H1 (cell line): ENCODE data around the gene UBE2G2. TPM values are rescaled to one million over a fixed set of nuclear protein-coding genes. Genes with fewer than 3 reads are reported as not detected.

ENCODE experiments used
- ATF2 ChIP-seq: IDR thresholded peaks from 2 replicates; pipeline ENCODE4 v1.6.1; 2012; ENCODE audit warnings: low read length, inconsistent platforms
- BRCA1 ChIP-seq: IDR thresholded peaks from 2 replicates; pipeline ENCODE4 v1.6.1; 2012; ENCODE audit warnings: low read depth, low read length, improper control_type of control experiment
- RAD21 ChIP-seq, 2 experiments: IDR thresholded peaks in 1 of 2; conservative IDR thresholded peaks in 1 of 2; 2 replicates each; pipeline ENCODE4 v1.6.1; 2011; ENCODE audit warnings: low read depth in 2 of 2, low read length in 2 of 2, improper control_type of control experiment in 1 of 2, inconsistent platforms in 1 of 2, mild to moderate bottlenecking in 1 of 2, moderate library complexity in 1 of 2
- polyA plus RNA-seq, 7 experiments: library from polyadenylated mRNA; depleted of rRNA in 3 of 7; stranded (reverse) in 5 of 7; unstranded in 2 of 7; fragments of >200 nt in 5 of 7; fragments of 200-250 nt in 2 of 7; gene quantifications; 1 replicate in 5 of 7; 2 replicates in 1 of 7; 4 replicates in 1 of 7; pipeline versions ENCODE4 v1.2.1 to v1.2.3, GENCODE V29; 2011 to 2013; ENCODE audit warnings: missing spikeins in 2 of 7, mixed read lengths in 2 of 7
- total RNA-seq: library from RNA; stranded (reverse); fragmentation: NEBNext Ultra II Directional; extraction: Animal tissue kit (Norgen Biotek cat#: 25700); gene quantifications from 2 replicates; pipeline ENCODE4 v1.2.1, GENCODE V29; 2021

Gene UBE2G2
- total and polyA plus RNA-seq, 2 of the 8 experiments (the other 6 are each of a cell fraction or from before 2014, with no cell fraction given): 96.3 to 101 TPM

DNA sequence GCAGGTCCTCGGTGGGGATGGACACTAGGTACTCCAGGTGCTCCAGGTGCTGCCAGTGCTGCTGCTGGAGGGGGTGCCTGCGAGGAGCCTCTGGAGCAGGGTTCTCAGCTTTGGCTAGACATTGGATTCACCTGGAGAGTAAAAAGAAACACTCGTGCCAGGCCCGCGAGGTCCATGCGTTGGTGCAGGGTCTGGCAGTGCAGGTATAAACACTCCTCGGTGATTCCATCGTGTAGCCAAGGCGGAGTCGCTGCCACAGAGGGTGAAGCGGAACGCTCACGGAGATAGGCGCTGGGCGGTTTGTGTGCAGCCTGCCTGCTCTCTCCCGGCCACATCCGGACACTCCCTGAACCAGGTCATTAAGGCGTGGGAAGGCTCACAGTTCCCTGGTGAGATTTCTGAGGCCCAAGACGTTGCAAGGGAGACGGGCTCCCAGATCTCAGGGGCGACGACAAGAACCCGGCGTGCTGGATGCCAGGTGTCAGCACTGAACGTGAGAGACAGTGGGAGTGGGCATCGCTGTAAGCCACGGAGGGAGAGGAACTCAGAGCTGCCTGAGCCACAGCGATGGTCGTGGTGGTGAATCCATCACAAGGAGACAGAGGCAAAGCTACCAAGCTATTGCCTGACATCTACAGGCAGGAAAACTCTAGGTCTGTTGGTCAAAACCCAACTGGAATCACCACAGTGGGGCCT is 33.5 kb upstream of the UBE2G2 start (continued):
- TF ChIP-seq RAD21 (IDR thresholded peaks at IDR 0.05 in 1 of 2, conservative IDR thresholded peaks at IDR 0.05 in 1 of 2; ENCODE audit: low read depth in 2 of 2, low read length in 2 of 2) (no peak), BRCA1 (no peak), ATF2 (no peak)
